ENCODE results near the gene RBM25.

The RBM25 gene

DNA sequence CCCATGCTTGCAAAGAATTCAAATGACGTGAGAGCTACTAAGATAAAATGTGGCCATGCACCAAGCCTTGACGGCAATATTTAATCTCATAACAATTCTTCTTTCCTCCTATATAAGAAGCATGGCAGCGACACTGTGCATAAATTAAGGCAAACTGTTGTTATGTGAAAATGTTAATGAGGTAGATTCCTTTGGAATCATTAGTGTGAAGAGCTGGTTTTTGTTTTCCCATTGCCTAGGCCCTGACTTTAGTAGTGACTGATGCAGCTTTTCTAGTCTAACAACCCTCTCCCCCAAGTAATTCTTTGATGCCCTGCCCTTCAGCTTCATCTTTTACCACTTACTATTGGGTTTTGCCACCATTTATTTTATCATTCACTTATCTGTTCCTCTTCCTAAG, 67.4 kb downstream of the RBM25 start:
- TF ChIP-seq, protein P1, sequence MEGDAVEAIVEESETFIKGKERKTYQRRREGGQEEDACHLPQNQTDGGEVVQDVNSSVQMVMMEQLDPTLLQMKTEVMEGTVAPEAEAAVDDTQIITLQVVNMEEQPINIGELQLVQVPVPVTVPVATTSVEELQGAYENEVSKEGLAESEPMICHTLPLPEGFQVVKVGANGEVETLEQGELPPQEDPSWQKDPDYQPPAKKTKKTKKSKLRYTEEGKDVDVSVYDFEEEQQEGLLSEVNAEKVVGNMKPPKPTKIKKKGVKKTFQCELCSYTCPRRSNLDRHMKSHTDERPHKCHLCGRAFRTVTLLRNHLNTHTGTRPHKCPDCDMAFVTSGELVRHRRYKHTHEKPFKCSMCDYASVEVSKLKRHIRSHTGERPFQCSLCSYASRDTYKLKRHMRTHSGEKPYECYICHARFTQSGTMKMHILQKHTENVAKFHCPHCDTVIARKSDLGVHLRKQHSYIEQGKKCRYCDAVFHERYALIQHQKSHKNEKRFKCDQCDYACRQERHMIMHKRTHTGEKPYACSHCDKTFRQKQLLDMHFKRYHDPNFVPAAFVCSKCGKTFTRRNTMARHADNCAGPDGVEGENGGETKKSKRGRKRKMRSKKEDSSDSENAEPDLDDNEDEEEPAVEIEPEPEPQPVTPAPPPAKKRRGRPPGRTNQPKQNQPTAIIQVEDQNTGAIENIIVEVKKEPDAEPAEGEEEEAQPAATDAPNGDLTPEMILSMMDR (IDR thresholded peaks at IDR 0.05; ENCODE audit: low read depth, low read length), result no peak

DNA sequence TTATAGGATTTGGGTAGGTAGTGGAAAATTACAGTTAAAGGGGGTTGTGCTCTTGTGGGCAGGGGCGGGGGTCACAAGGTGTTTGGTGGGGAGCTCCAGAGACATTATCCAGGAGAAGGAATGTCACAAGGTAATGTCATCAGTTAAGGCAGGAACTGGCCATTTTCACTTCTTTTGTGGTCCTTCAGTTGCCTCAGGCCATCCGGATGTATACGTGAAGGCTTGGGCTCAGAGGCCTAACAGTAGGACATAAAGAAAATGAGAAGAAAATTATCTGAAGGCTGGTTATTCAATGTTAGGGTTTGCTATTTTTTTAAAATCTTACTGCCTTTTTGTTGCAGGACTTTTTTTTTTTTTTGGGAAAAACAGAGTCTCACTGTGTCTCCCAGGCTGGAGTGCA, 75.5 kb downstream of the RBM25 start:
- TF ChIP-seq, protein P1 (IDR thresholded peaks at IDR 0.05; ENCODE audit: low read depth, low read length), result no peak
- in situ Hi-C loops (cut with HindIII; ENCODE audit: low sequenced_read_pairs), result no loop called here
- no peak for DNase-seq (ENCODE audit: low read depth, low spot score)
- no peak overlapping the region for H3K4me3 ChIP-seq (ENCODE audit: low read depth, low read length)

More for the DNA sequence above, 67.4 kb downstream of the RBM25 start:
- no peak overlapping the region for H3K4me3 ChIP-seq (ENCODE audit: low read depth, low read length)
- in situ Hi-C loops (cut with HindIII; ENCODE audit: low sequenced_read_pairs), result no loop called here
- DNase-seq (ENCODE audit: low read depth, low spot score), result no peak

- H3K4me3 ChIP-seq (ENCODE audit: low read depth, low read length), result peak overlapping the region; percentile 91
These were observed 77.7 kb downstream of the RBM25 start for GRCh38 chr14:73136085-73136386.

DNA sequence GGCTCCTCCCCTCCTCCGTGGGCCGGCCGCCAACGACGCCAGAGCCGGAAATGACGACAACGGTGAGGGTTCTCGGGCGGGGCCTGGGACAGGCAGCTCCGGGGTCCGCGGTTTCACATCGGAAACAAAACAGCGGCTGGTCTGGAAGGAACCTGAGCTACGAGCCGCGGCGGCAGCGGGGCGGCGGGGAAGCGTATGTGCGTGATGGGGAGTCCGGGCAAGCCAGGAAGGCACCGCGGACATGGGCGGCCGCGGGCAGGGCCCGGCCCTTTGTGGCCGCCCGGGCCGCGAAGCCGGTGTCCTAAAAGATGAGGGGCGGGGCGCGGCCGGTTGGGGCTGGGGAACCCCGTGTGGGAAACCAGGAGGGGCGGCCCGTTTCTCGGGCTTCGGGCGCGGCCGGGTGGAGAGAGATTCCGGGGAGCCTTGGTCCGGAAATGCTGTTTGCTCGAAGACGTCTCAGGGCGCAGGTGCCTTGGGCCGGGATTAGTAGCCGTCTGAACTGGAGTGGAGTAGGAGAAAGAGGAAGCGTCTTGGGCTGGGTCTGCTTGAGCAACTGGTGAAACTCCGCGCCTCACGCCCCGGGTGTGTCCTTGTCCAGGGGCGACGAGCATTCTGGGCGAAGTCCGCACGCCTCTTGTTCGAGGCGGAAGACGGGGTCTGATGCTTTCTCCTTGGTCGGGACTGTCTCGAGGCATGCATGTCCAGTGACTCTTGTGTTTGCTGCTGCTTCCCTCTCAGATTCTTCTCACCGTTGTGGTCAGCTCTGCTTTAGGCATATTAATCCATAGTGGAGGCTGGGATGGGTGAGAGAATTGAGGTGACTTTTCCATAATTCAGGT, 78.3 kb downstream of the RBM25 start, which contains the start of gene PSEN1:
Gene PSEN1, plus strand, starts transcription at position 121 of the 839 bp plus-strand sequence. CDS start 11,513 bp downstream, outside the sequence.
- peak; percentile 93 for DNase-seq (ENCODE audit: low read depth, low spot score)
- TF ChIP-seq, protein P1 (IDR thresholded peaks at IDR 0.05; ENCODE audit: low read depth, low read length), result no peak
- in situ Hi-C loops (cut with HindIII; ENCODE audit: low sequenced_read_pairs), result no loop called here
- peak within 1 kb of the TSS; percentile 91 for H3K4me3 ChIP-seq (ENCODE audit: low read depth, low read length)

More at GRCh38 chr14:73136085-73136386, 77.7 kb downstream of the RBM25 start:
- TF ChIP-seq, protein P1 (IDR thresholded peaks at IDR 0.05; ENCODE audit: low read depth, low read length), result no peak
- in situ Hi-C loops (cut with HindIII; ENCODE audit: low sequenced_read_pairs), result no loop called here
- DNase-seq (ENCODE audit: low read depth, low spot score), result no peak

- TF ChIP-seq, protein P1 (IDR thresholded peaks at IDR 0.05; ENCODE audit: low read depth, low read length), result no peak
- in situ Hi-C loops (cut with HindIII; ENCODE audit: low sequenced_read_pairs), result no loop called here
- H3K4me3 ChIP-seq (ENCODE audit: low read depth, low read length), result no peak overlapping the region
- no peak for DNase-seq (ENCODE audit: low read depth, low spot score)
These were observed 82.5 kb downstream of the RBM25 start for GRCh38 chr14:73140811-73141323.

GRCh38 chr14:73142216-73142615, 83.9 kb downstream of the RBM25 start:
- TF ChIP-seq, protein P1 (IDR thresholded peaks at IDR 0.05; ENCODE audit: low read depth, low read length), result no peak
- in situ Hi-C loops (cut with HindIII; ENCODE audit: low sequenced_read_pairs), result no loop called here
- DNase-seq (ENCODE audit: low read depth, low spot score), result no peak
- no peak overlapping the region for H3K4me3 ChIP-seq (ENCODE audit: low read depth, low read length)
